ENCODE data around the gene BRAT1. TPM values are rescaled to one million over a fixed set of nuclear protein-coding genes. Genes with fewer than 3 reads are reported as not detected.

BRAT1 gene
- total and polyA plus RNA-seq, 2 experiments from 2014 or later: 32.5 to 76.8 TPM

GRCh38 chr7:2601907-2602306 lies 46.6 kb upstream of the BRAT1 start:
- H3K4me3 ChIP-seq: no peak overlapping the region
- H3F3A ChIP-seq (replicated peaks; ENCODE audit: low read depth): 0 out of 2 replicates have a peak, but pooled peaks cover 7% of the 10 kb centered on the region
- no peak overlapping the region for H2AFZ ChIP-seq
- no peak for ATAC-seq
- Mint-ChIP-seq H3K4me1 (no peaks in the 10 kb centered on the region), H3K27me3 (ENCODE audit: insufficient read depth, low read depth, poor library complexity) (peaks cover 3% of the 10 kb centered on the region), H3K27ac (no peak overlapping the region), H3K4me3 (no peak overlapping the region), H3K36me3 (ENCODE audit: low read depth) (no peaks in the 10 kb centered on the region; the same call in 2 of the 3 replicates), H3K9me3 (no peaks in the 10 kb centered on the region)
- H3K79me2 ChIP-seq (replicated peaks; ENCODE audit: insufficient read depth): no peaks in the 10 kb centered on the region
- TF ChIP-seq ZNF331 (CRISPR knock-in tag; IDR thresholded peaks at IDR 0.05; ENCODE audit: low read depth) (no peak), POLR2AphosphoS5 (IDR thresholded peaks at IDR 0.05; ENCODE audit: low read depth) (no peak), STAT1 (IDR thresholded peaks at IDR 0.05; ENCODE audit: unreplicated experiment) (no peak), ZNF462 (CRISPR knock-in tag; IDR thresholded peaks at IDR 0.05) (no peak), JUNB (IDR thresholded peaks at IDR 0.05; ENCODE audit: unreplicated experiment) (no peak), CREB1 (CRISPR knock-in tag; IDR thresholded peaks at IDR 0.05; ENCODE audit: low read depth) (no peak), EZH2phosphoT487 (IDR thresholded peaks at IDR 0.05; ENCODE audit: unreplicated experiment) (no peak), NANOG (IDR thresholded peaks at IDR 0.05; ENCODE audit: borderline replicate concordance) (no peak), ETS1 (IDR thresholded peaks at IDR 0.05) (no peak), EZH2 (IDR thresholded peaks at IDR 0.05; ENCODE audit: low read depth, unreplicated experiment) (no peak), ZNF114 (CRISPR knock-in tag; IDR thresholded peaks at IDR 0.05) (no peak), CTCF (conservative IDR thresholded peaks at IDR 0.05; ENCODE audit: low read depth in 2 of 2) (no peak)
- TF ChIP-seq, protein P1, sequence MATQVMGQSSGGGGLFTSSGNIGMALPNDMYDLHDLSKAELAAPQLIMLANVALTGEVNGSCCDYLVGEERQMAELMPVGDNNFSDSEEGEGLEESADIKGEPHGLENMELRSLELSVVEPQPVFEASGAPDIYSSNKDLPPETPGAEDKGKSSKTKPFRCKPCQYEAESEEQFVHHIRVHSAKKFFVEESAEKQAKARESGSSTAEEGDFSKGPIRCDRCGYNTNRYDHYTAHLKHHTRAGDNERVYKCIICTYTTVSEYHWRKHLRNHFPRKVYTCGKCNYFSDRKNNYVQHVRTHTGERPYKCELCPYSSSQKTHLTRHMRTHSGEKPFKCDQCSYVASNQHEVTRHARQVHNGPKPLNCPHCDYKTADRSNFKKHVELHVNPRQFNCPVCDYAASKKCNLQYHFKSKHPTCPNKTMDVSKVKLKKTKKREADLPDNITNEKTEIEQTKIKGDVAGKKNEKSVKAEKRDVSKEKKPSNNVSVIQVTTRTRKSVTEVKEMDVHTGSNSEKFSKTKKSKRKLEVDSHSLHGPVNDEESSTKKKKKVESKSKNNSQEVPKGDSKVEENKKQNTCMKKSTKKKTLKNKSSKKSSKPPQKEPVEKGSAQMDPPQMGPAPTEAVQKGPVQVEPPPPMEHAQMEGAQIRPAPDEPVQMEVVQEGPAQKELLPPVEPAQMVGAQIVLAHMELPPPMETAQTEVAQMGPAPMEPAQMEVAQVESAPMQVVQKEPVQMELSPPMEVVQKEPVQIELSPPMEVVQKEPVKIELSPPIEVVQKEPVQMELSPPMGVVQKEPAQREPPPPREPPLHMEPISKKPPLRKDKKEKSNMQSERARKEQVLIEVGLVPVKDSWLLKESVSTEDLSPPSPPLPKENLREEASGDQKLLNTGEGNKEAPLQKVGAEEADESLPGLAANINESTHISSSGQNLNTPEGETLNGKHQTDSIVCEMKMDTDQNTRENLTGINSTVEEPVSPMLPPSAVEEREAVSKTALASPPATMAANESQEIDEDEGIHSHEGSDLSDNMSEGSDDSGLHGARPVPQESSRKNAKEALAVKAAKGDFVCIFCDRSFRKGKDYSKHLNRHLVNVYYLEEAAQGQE (IDR thresholded peaks at IDR 0.05; ENCODE audit: unreplicated experiment): no peak
- no peak for DNase-seq (ENCODE audit: low spot score)
- no peaks in the 10 kb centered on the region for H3K9me2 ChIP-seq (ENCODE audit: insufficient read depth)
- H3K4me2 ChIP-seq: no peak overlapping the region
- no peaks in the 10 kb centered on the region for H3K36me3 ChIP-seq (ENCODE audit: insufficient read depth)
- no peak overlapping the region for H3K27ac ChIP-seq (ENCODE audit: low read depth)
- no peaks in the 10 kb centered on the region for H4K20me1 ChIP-seq (replicated peaks; ENCODE audit: insufficient read depth)
- no peaks in the 10 kb centered on the region for H3K27me3 ChIP-seq (ENCODE audit: insufficient read depth)
- no peaks in the 10 kb centered on the region for H3K4me1 ChIP-seq (ENCODE audit: insufficient read depth)
